Astrocyte (in vitro differentiated cells and primary cell): ENCODE data around the gene AIPL1.

Experiments used
- CTCF ChIP-seq: IDR thresholded peaks from 2 replicates; pipeline ENCODE4 v1.5.1; 2011; ENCODE audit warnings: low read depth, mild to moderate bottlenecking, inconsistent platforms, low read length, moderate library complexity; ENCODE audit not compliant: insufficient read depth
- EZH2 ChIP-seq: IDR thresholded peaks from 2 replicates; pipeline ENCODE4 v1.6.1; 2012; ENCODE audit warnings: mild to moderate bottlenecking, low read length, inconsistent platforms; ENCODE audit not compliant: insufficient read depth

DNA sequence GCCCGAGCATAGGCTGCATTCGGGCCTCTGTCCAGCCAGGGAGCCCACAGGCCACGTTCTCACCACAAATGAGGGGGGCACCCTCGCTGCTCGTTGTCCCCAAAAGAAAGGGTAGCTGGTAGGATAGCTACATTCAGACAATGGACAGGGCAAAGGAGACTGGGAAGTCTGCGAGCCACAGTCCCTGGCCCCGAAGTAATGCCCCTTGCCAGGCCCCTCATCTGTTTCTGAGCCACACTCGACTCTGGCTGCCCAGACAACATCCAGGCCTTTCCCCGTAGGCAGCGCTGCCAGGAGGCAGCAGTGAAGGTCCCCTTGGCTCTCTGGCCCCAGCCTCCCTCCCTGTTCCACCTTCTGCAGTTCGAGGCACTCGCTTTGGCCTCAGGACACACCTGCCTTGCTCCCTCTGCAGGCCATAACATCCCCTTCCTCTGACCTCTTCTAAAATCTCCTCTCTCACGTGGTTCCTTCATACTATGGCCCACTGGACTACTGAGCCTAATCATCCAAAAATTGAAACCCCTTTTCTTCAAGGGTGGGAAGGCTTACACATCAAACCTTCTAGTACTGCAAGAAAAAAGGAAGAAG lies 12.2 kb downstream of the AIPL1 start:
- no peak for TF ChIP-seq CTCF
- no peak for TF ChIP-seq EZH2
